ENCODE data around the gene ENPP6.

ENPP6 gene

DNA sequence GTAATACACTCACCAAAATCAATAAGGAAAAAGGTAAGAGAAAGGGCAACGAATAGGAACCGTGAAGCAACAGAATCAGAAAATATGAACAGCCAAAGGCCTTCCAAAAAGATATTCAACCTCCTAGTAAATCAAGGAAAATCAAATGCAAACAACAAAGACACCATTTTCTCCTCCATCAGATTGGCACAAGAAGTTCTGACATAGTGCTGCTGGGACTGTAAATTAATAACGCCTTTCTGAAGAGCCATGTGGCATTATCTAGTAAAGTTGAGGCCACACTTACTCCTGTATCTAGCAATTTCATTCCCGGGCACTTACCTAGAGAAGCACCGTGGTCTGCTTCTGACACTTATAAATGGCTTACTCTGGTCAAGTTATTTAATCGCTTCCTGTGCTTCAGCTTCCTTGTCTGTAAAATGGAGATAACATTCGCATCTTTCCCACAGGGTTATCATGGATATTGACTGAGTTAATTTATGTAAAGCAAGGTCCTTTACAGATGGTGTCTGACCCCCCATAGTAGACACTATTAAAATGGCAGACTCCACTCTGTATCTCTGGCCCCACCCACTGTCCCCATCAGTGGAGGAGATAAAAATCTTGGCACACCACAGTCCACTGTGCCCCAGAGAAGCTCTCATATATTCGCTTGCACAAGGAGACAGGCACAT, 20.5 kb upstream of the ENPP6 start:
- no peak for TF ChIP-seq CTCF (IDR thresholded peaks at IDR 0.05; ENCODE audit: insufficient read depth, low read depth, low read length, missing control alignments)
- DNase-seq (ENCODE audit: low read depth): no peak
- no peak overlapping the region for H3K4me3 ChIP-seq (ENCODE audit: low read length)

GRCh38 chr4:184237612-184238011, 19.9 kb upstream of the ENPP6 start:
- DNase-seq (ENCODE audit: low read depth): peak; percentile 38
- no peak overlapping the region for H3K4me3 ChIP-seq (ENCODE audit: low read length)
- no peak for TF ChIP-seq CTCF (IDR thresholded peaks at IDR 0.05; ENCODE audit: insufficient read depth, low read depth, low read length, missing control alignments)

GRCh38 chr4:184235526-184235925, 17.9 kb upstream of the ENPP6 start:
- no peak for TF ChIP-seq CTCF (IDR thresholded peaks at IDR 0.05; ENCODE audit: insufficient read depth, low read depth, low read length, missing control alignments)
- DNase-seq (ENCODE audit: low read depth): no peak

GRCh38 chr4:184234155-184234554, 16.5 kb upstream of the ENPP6 start:
- no peak for DNase-seq (ENCODE audit: low read depth)
- no peak for TF ChIP-seq CTCF (IDR thresholded peaks at IDR 0.05; ENCODE audit: insufficient read depth, low read depth, low read length, missing control alignments)
- H3K4me3 ChIP-seq (ENCODE audit: low read length): no peak overlapping the region

More at GRCh38 chr4:184235526-184235925, 17.9 kb upstream of the ENPP6 start:
- no peak overlapping the region for H3K4me3 ChIP-seq (ENCODE audit: low read length)

- TF ChIP-seq CTCF (IDR thresholded peaks at IDR 0.05; ENCODE audit: insufficient read depth, low read depth, low read length, missing control alignments): no peak
- H3K4me3 ChIP-seq (ENCODE audit: low read length): no peak overlapping the region
- DNase-seq (ENCODE audit: low read depth): no peak
These were observed 15.3 kb upstream of the ENPP6 start for GRCh38 chr4:184232975-184233374.

GRCh38 chr4:184232202-184232601, 14.5 kb upstream of the ENPP6 start:
- no peak overlapping the region for H3K4me3 ChIP-seq (ENCODE audit: low read length)
- TF ChIP-seq CTCF (IDR thresholded peaks at IDR 0.05; ENCODE audit: insufficient read depth, low read depth, low read length, missing control alignments): no peak
- DNase-seq (ENCODE audit: low read depth): no peak

- no peak overlapping the region for H3K4me3 ChIP-seq (ENCODE audit: low read length)
- TF ChIP-seq CTCF (IDR thresholded peaks at IDR 0.05; ENCODE audit: insufficient read depth, low read depth, low read length, missing control alignments): no peak
- DNase-seq (ENCODE audit: low read depth): no peak
These were observed 13.9 kb upstream of the ENPP6 start for GRCh38 chr4:184231573-184231972.
